ENCODE results near the gene TIGD2.

TIGD2 gene

GRCh38 chr4:89099471-89099870 lies 11.9 kb upstream of the TIGD2 start:
- no peaks in the 10 kb centered on the region for H4K20me1 ChIP-seq (ENCODE audit: control insufficient read depth, insufficient read depth, low read depth, low read length)

GRCh38 chr4:89100853-89101252 lies 10.5 kb upstream of the TIGD2 start:
- no peaks in the 10 kb centered on the region for H4K20me1 ChIP-seq (ENCODE audit: control insufficient read depth, insufficient read depth, low read depth, low read length)
- no peaks in the 10 kb centered on the region for H3K27me3 ChIP-seq (ENCODE audit: control insufficient read depth, low read length)
- no peaks in the 10 kb centered on the region for H3K9me2 ChIP-seq (replicated peaks; ENCODE audit: control insufficient read depth, low read length)
- H3K4me3 ChIP-seq (ENCODE audit: low read length) = no peak overlapping the region
- no peak overlapping the region for H3K4me2 ChIP-seq (ENCODE audit: low read length)
- no peaks in the 10 kb centered on the region for H3K79me2 ChIP-seq (ENCODE audit: control insufficient read depth, low read length)
- H3F3A ChIP-seq (ENCODE audit: control insufficient read depth, insufficient read depth) = no peaks in the 10 kb centered on the region
- H3K36me3 ChIP-seq (ENCODE audit: control insufficient read depth, low read length) = no peaks in the 10 kb centered on the region
- no peaks in the 10 kb centered on the region for H3K4me1 ChIP-seq (ENCODE audit: control insufficient read depth, low read length)
- TF ChIP-seq CTCF (IDR thresholded peaks at IDR 0.05; ENCODE audit: low read depth, low read length, poor library complexity, severe bottlenecking) (no peak), EZH2phosphoT487 (IDR thresholded peaks at IDR 0.05; ENCODE audit: borderline replicate concordance, low read length) (no peak)
- H3K27ac ChIP-seq (ENCODE audit: low read depth, low read length) = no peak overlapping the region
- no peaks in the 10 kb centered on the region for H3K9me3 ChIP-seq (ENCODE audit: control insufficient read depth, insufficient read depth, low read length)

More at GRCh38 chr4:89099471-89099870, 11.9 kb upstream of the TIGD2 start:
- no peak overlapping the region for H3K27ac ChIP-seq (ENCODE audit: low read depth, low read length)
- H3K4me1 ChIP-seq (ENCODE audit: control insufficient read depth, low read length) = no peaks in the 10 kb centered on the region
- no peaks in the 10 kb centered on the region for H3K9me3 ChIP-seq (ENCODE audit: control insufficient read depth, insufficient read depth, low read length)
- no peak for TF ChIP-seq CTCF (IDR thresholded peaks at IDR 0.05; ENCODE audit: low read depth, low read length, poor library complexity, severe bottlenecking)
- TF ChIP-seq EZH2phosphoT487 (IDR thresholded peaks at IDR 0.05; ENCODE audit: borderline replicate concordance, low read length) = no peak
- H3K36me3 ChIP-seq (ENCODE audit: control insufficient read depth, low read length) = no peaks in the 10 kb centered on the region
- no peak overlapping the region for H3K4me3 ChIP-seq (ENCODE audit: low read length)
- no peaks in the 10 kb centered on the region for H3F3A ChIP-seq (ENCODE audit: control insufficient read depth, insufficient read depth)
- no peak overlapping the region for H3K4me2 ChIP-seq (ENCODE audit: low read length)
- no peaks in the 10 kb centered on the region for H3K27me3 ChIP-seq (ENCODE audit: control insufficient read depth, low read length)
- no peaks in the 10 kb centered on the region for H3K79me2 ChIP-seq (ENCODE audit: control insufficient read depth, low read length)
- H3K9me2 ChIP-seq (replicated peaks; ENCODE audit: control insufficient read depth, low read length) = no peaks in the 10 kb centered on the region

GRCh38 chr4:89101256-89102161 lies 9.8 kb upstream of the TIGD2 start:
- H3K4me3 ChIP-seq (ENCODE audit: low read length) = no peak overlapping the region
- H3K4me1 ChIP-seq (ENCODE audit: control insufficient read depth, low read length) = no peaks in the 10 kb centered on the region
- no peak overlapping the region for H3K4me2 ChIP-seq (ENCODE audit: low read length)
- no peak overlapping the region for H3K27ac ChIP-seq (ENCODE audit: low read depth, low read length)
- TF ChIP-seq CTCF (IDR thresholded peaks at IDR 0.05; ENCODE audit: low read depth, low read length, poor library complexity, severe bottlenecking) (no peak), EZH2phosphoT487 (IDR thresholded peaks at IDR 0.05; ENCODE audit: borderline replicate concordance, low read length) (no peak)
- no peaks in the 10 kb centered on the region for H3K9me2 ChIP-seq (replicated peaks; ENCODE audit: control insufficient read depth, low read length)
- no peaks in the 10 kb centered on the region for H3F3A ChIP-seq (ENCODE audit: control insufficient read depth, insufficient read depth)
- H3K79me2 ChIP-seq (ENCODE audit: control insufficient read depth, low read length) = no peaks in the 10 kb centered on the region
- no peaks in the 10 kb centered on the region for H4K20me1 ChIP-seq (ENCODE audit: control insufficient read depth, insufficient read depth, low read depth, low read length)
- H3K9me3 ChIP-seq (ENCODE audit: control insufficient read depth, insufficient read depth, low read length) = no peaks in the 10 kb centered on the region
- no peaks in the 10 kb centered on the region for H3K36me3 ChIP-seq (ENCODE audit: control insufficient read depth, low read length)
- no peaks in the 10 kb centered on the region for H3K27me3 ChIP-seq (ENCODE audit: control insufficient read depth, low read length)
